OCI-LY7 (cell line): Measurements from ENCODE around the gene TNIK. TPM values are rescaled to one million over a fixed set of nuclear protein-coding genes. Genes with fewer than 3 reads are reported as not detected.

Experiments
- BruUV-seq: library from RNA; stranded (reverse); fragments of 400-500 nt; replicated peaks from 2 replicates; lab custom pipeline; 2021; lab: Mats Ljungman, UMichigan
- CTCF ChIA-PET: fragments of 300-600 bp; sonication (Branson Sonifier 250); formaldehyde crosslinking; loops from one replicate; lab custom pipeline; 2022; ENCODE audit warnings: antibody characterized with exemption; ENCODE audit not compliant: unreplicated experiment; lab: Charles Lee
- POLR2A ChIA-PET: fragments of 300-600 bp; sonication (Branson Sonifier 250); formaldehyde crosslinking; loops from one replicate; lab custom pipeline; 2022; ENCODE audit warnings: antibody characterized with exemption; lab: Charles Lee
- DNase-seq: peaks from one replicate; pipeline ENCODE4 v3.0.0-alpha.2; 2015; ENCODE audit warnings: low spot score
- H2AFZ ChIP-seq: fragments of 200-600 bp; sonication (generic), shearing (Covaris generic); 2 replicates; pipeline ENCODE4 v1.6.1; 2014; ENCODE audit warnings: mild to moderate bottlenecking, antibody characterized with exemption, low read length, moderate library complexity
- H3K27ac ChIP-seq: fragments of 200-600 bp; sonication (generic); 2 replicates; pipeline ENCODE4 v1.5.1; 2014; ENCODE audit warnings: mixed run types, low read depth, mild to moderate bottlenecking, moderate library complexity, low read length, inconsistent platforms; ENCODE audit not compliant: poor library complexity, severe bottlenecking
- H3K36me3 ChIP-seq: fragments of 200-600 bp; sonication (generic); 2 replicates; pipeline ENCODE4 v1.6.1; 2014; ENCODE audit warnings: mild to moderate bottlenecking, antibody characterized with exemption, low read length, moderate library complexity, mixed read lengths; ENCODE audit not compliant: insufficient read depth
- H3K4me1 ChIP-seq: fragments of 200-600 bp; sonication (generic); 2 replicates; pipeline ENCODE4 v1.5.1; 2014; ENCODE audit warnings: mild to moderate bottlenecking, low read length; ENCODE audit not compliant: insufficient read depth, poor library complexity, severe bottlenecking
- H3K4me2 ChIP-seq: fragments of 200-600 bp; sonication (generic); 2 replicates; pipeline ENCODE4 v1.6.1; 2014; ENCODE audit warnings: mild to moderate bottlenecking, low read length
- H3K4me3 ChIP-seq: fragments of 200-600 bp; sonication (generic); 2 replicates; pipeline ENCODE4 v1.5.1; 2014; ENCODE audit warnings: mild to moderate bottlenecking, low read depth, low read length; ENCODE audit not compliant: poor library complexity, severe bottlenecking
- H3K79me2 ChIP-seq: fragments of 200-600 bp; sonication (generic); 2 replicates; pipeline ENCODE4 v1.6.1; 2016; ENCODE audit warnings: low read depth, mild to moderate bottlenecking, low read length, moderate library complexity, mixed read lengths; ENCODE audit not compliant: insufficient read depth
- H3K9me2 ChIP-seq: fragments of 200-600 bp; sonication (generic); 2 replicates; pipeline ENCODE4 v1.6.1; 2016; ENCODE audit warnings: mild to moderate bottlenecking, low read length, mixed read lengths; ENCODE audit not compliant: insufficient read depth
- H3K9me3 ChIP-seq: fragments of 200-600 bp; sonication (generic); 2 replicates; pipeline ENCODE4 v1.6.1; 2014; ENCODE audit warnings: mild to moderate bottlenecking, mixed run types, low read length, mixed read lengths
- H4K20me1 ChIP-seq: fragments of 200-600 bp; sonication (generic); 2 replicates; pipeline ENCODE4 v1.6.1; 2014; ENCODE audit warnings: mild to moderate bottlenecking, antibody characterized with exemption, low read length, moderate library complexity, mixed read lengths; ENCODE audit not compliant: insufficient read depth
- EZH2phosphoT487 ChIP-seq: fragments of 200-600 bp; sonication (generic); IDR thresholded peaks from 2 replicates; pipeline ENCODE4 v1.6.1; 2018; ENCODE audit warnings: low read depth, borderline replicate concordance, mild to moderate bottlenecking, mixed run types, antibody characterized with exemption, low read length, moderate library complexity, mixed read lengths
- intact Hi-C: fragments of 100-400 bp; cut with micrococcal nuclease; formaldehyde crosslinking; loops from one replicate; pipeline ENCODE4 v1.10.0; 2022; ENCODE audit not compliant: unreplicated experiment
- total RNA-seq, 2 experiments: library from RNA; depleted of rRNA in 1 of 2; stranded (reverse); fragments of >200 nt in 1 of 2; shearing (Covaris generic) in 1 of 2; gene quantifications; 2 replicates each; pipeline ENCODE4 v1.2.3, GENCODE V29; 2014 to 2022
- TF ChIP-seq, protein P1 (sequence below): fragments of 200-600 bp; sonication (generic); conservative IDR thresholded peaks from 2 replicates; pipeline ENCODE4 v1.5.1; 2014; ENCODE audit warnings: mild to moderate bottlenecking, antibody characterized with exemption, low read length, moderate library complexity, mixed read lengths

Gene TNIK
- total RNA-seq, 2 experiments from 2014 or later = not detected

DNA sequence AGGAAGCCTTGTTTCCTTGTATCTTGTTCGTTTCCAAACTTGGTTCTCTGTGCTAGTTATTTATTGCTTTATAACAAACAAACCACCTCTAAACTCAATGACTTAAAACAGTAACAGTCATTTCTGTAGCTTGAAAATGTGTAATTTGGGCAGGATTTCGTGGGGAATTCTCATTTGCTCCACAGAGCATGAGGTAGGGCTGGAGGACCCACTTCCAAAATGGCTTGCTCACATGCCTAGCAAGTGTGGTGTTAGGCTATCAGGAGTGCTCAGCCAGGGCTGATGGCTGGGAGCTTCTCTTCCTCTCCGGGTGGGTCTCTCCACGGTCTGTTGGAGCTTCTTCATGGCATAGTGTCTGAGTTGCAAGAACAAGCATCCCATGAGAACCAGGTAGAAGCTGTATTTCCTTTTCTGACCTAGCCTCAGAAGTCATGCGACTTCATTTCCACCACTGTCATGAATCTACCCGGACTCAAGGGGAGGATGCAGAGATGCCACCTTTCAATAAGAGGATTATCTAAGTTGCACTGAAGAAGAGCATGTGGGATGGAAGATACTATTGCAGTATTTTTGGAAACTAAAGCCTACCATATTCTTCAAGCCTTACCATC is 8.2 kb upstream of the TNIK start:
- no peak for DNase-seq
- H3K9me2 ChIP-seq = no peaks in the 10 kb centered on the region
- no peak overlapping the region for H3K27ac ChIP-seq
- H3K36me3 ChIP-seq = no peaks in the 10 kb centered on the region
- no peak overlapping the region for H3K4me3 ChIP-seq
- TF ChIP-seq, protein P1, sequence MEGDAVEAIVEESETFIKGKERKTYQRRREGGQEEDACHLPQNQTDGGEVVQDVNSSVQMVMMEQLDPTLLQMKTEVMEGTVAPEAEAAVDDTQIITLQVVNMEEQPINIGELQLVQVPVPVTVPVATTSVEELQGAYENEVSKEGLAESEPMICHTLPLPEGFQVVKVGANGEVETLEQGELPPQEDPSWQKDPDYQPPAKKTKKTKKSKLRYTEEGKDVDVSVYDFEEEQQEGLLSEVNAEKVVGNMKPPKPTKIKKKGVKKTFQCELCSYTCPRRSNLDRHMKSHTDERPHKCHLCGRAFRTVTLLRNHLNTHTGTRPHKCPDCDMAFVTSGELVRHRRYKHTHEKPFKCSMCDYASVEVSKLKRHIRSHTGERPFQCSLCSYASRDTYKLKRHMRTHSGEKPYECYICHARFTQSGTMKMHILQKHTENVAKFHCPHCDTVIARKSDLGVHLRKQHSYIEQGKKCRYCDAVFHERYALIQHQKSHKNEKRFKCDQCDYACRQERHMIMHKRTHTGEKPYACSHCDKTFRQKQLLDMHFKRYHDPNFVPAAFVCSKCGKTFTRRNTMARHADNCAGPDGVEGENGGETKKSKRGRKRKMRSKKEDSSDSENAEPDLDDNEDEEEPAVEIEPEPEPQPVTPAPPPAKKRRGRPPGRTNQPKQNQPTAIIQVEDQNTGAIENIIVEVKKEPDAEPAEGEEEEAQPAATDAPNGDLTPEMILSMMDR = no peak
- TF ChIP-seq EZH2phosphoT487 = no peak
- intact Hi-C loops = no loop called here
- no peak overlapping the region for H3K4me2 ChIP-seq
- no peaks in the 10 kb centered on the region for H4K20me1 ChIP-seq
- ChIA-PET CTCF (interaction anchor here (1.1 kb wide), 1 partner anchor 266 kb away, joined by 3 read pairs; no protein-coding TSS in a partner anchor), POLR2A (interaction anchor here (1.0 kb wide), 1 partner anchor 22 kb away, joined by 3 read pairs; no protein-coding TSS in a partner anchor)
- H3K9me3 ChIP-seq = no peaks in the 10 kb centered on the region
- H3K4me1 ChIP-seq = no peaks in the 10 kb centered on the region
- no TSS peak for BruUV-seq
- H3K79me2 ChIP-seq = no peaks in the 10 kb centered on the region
- no peak overlapping the region for H2AFZ ChIP-seq

DNA sequence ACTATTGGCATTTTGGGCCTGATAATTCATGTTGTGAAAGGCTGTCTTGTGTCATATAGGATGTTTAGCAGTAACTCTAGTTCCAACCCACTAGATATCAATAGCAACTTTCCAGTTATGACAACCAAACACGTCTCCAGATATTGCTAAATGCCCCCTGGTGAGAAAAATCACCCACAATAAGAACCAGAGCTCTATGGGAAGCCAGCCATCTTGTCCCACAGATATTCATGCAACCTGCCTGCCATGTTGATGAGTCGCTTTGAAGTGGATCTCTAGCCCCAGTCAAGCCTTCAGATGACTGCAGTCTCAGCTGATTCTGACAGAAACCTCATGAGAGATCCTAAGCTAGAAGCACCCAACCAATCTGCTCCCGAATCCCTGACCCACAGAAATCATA is 5.6 kb upstream of the TNIK start:
- TF ChIP-seq, protein P1 = no peak
- TF ChIP-seq EZH2phosphoT487 = no peak
- no peak overlapping the region for H3K4me3 ChIP-seq
- no peak overlapping the region for H2AFZ ChIP-seq
- H3K4me2 ChIP-seq = no peak overlapping the region
- no peaks in the 10 kb centered on the region; the same call in 1 of the 2 replicates for H3K9me2 ChIP-seq
- ChIA-PET CTCF (no interaction called here), POLR2A (interaction anchor here (0.7 to 1.5 kb wide), 3 partner anchors 19 to 417 kb away, joined by 3 to 7 read pairs (median 3); no protein-coding TSS in a partner anchor)
- DNase-seq = no peak
- H4K20me1 ChIP-seq = no peaks in the 10 kb centered on the region
- H3K4me1 ChIP-seq = no peaks in the 10 kb centered on the region
- H3K79me2 ChIP-seq = no peaks in the 10 kb centered on the region
- H3K36me3 ChIP-seq = no peaks in the 10 kb centered on the region
- H3K27ac ChIP-seq = no peak overlapping the region
- BruUV-seq = no TSS peak
- H3K9me3 ChIP-seq = no peaks in the 10 kb centered on the region
- intact Hi-C loops = no loop called here

DNA sequence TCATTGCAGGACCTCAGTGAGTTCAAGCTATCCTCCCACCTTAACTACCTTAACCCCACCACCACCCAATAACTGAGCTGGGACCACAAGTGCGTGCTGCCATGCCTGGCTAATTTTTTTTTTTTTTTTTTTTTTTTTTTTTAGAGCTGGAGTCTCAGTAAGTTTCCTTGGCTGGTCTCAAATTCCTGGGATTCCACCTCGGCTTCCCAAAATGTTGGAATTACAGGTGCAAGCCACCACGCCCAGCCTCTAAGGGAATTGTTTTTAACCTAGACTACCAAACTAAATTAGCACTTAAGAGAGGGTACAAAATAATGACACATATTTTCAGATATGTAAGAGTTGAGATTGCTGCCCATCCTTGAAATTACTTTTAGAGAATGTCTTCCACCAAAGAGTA is 4.3 kb upstream of the TNIK start:
- ChIA-PET POLR2A (interaction anchor here (0.6 kb wide), 2 partner anchors 1496 to 1833 kb away, joined by 3 to 5 read pairs; no protein-coding TSS in a partner anchor), CTCF (no interaction called here)
- Histone ChIP-seq H3K9me2 (no peaks in the 10 kb centered on the region; the same call in 1 of the 2 replicates), H3K36me3 (no peaks in the 10 kb centered on the region), H3K27ac (no peak overlapping the region), H4K20me1 (no peaks in the 10 kb centered on the region), H3K79me2 (no peaks in the 10 kb centered on the region), H3K4me2 (no peak overlapping the region), H3K4me3 (no peak overlapping the region), H2AFZ (no peak overlapping the region), H3K4me1 (no peaks in the 10 kb centered on the region), H3K9me3 (no peaks in the 10 kb centered on the region)
- no peak for DNase-seq
- no TSS peak for BruUV-seq
- no peak for TF ChIP-seq EZH2phosphoT487
- TF ChIP-seq, protein P1 = no peak
- intact Hi-C loops = no loop called here
